ENCODE results near the gene FAM107A.

FAM107A gene

DNA sequence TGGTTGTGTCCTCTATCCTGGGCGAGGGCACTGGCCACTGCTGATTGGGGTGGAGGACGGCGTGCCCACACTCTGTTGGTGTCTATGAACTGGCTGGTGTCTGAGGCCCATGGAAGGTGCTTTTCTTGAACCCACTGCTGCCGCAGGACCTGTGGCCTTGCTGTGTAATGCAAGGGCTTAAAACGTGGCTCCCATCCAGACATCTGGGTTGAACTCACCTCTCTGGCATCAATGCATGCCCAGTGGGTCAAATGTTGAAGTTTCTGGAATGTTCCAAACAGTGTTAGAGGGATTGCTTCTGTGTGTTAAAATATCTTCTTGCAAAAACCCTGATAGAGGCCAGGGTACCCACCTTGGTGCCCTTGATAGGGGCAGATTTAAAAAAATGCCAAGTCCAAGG is 46.8 kb upstream of the FAM107A start:
- Histone ChIP-seq H3K36me3 (ENCODE audit: insufficient read depth, low read length) (no peaks in the 10 kb centered on the region), H3K9me2 (ENCODE audit: low read depth, low read length) (no peaks in the 10 kb centered on the region), H3K27ac (ENCODE audit: low read depth, low read length, poor library complexity, severe bottlenecking) (no peak overlapping the region), H3K79me2 (ENCODE audit: insufficient read depth, low read length) (no peaks in the 10 kb centered on the region), H3K4me2 (ENCODE audit: low read length) (no peak overlapping the region), H4K20me1 (ENCODE audit: insufficient read depth, low read length) (no peaks in the 10 kb centered on the region), H3K9me3 (ENCODE audit: low read length) (no peaks in the 10 kb centered on the region), H3K9ac (ENCODE audit: low read length) (no peak overlapping the region), H3K4me1 (ENCODE audit: insufficient read depth, low read length, severe bottlenecking) (no peaks in the 10 kb centered on the region), H3K27me3 (ENCODE audit: insufficient read depth, low read length) (peaks cover 5% of the 10 kb centered on the region), H3F3A (ENCODE audit: insufficient read depth, low read length) (no peaks in the 10 kb centered on the region), H3K4me3 (ENCODE audit: low read depth, low read length, poor library complexity, severe bottlenecking) (no peak overlapping the region), H2AFZ (ENCODE audit: low read length) (no peak overlapping the region)
- no peak for TF ChIP-seq EZH2 (IDR thresholded peaks at IDR 0.05; ENCODE audit: borderline replicate concordance, low read length)
- TF ChIP-seq, protein P1, sequence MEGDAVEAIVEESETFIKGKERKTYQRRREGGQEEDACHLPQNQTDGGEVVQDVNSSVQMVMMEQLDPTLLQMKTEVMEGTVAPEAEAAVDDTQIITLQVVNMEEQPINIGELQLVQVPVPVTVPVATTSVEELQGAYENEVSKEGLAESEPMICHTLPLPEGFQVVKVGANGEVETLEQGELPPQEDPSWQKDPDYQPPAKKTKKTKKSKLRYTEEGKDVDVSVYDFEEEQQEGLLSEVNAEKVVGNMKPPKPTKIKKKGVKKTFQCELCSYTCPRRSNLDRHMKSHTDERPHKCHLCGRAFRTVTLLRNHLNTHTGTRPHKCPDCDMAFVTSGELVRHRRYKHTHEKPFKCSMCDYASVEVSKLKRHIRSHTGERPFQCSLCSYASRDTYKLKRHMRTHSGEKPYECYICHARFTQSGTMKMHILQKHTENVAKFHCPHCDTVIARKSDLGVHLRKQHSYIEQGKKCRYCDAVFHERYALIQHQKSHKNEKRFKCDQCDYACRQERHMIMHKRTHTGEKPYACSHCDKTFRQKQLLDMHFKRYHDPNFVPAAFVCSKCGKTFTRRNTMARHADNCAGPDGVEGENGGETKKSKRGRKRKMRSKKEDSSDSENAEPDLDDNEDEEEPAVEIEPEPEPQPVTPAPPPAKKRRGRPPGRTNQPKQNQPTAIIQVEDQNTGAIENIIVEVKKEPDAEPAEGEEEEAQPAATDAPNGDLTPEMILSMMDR (IDR thresholded peaks at IDR 0.05; ENCODE audit: low read length): no peak

DNA sequence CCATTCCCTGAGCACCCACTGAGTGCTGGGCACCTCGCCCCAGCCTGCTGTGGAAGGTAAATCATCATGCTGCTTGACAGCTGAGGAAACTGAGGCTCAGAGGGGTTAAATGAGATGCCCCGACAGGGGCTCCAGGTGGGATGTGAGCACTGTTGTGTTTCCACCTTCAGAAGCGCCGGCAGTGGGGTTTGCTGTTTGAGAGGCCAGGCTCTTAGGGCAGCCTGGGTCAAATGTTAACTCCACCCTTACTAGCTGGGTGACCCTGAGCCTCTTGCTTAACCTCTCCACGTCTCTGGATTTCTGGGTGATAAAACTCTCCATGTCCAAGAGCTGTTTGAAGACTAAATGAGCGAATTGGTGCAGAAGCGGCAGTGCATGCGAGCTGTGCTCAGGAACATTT is 46.3 kb upstream of the FAM107A start:
- Histone ChIP-seq H3K9me2 (ENCODE audit: low read depth, low read length) (no peaks in the 10 kb centered on the region), H3K4me1 (ENCODE audit: insufficient read depth, low read length, severe bottlenecking) (no peaks in the 10 kb centered on the region), H3K27me3 (ENCODE audit: insufficient read depth, low read length) (peaks cover 4% of the 10 kb centered on the region; the same call in 1 of the 2 replicates), H3K27ac (ENCODE audit: low read depth, low read length, poor library complexity, severe bottlenecking) (no peak overlapping the region), H3K4me2 (ENCODE audit: low read length) (no peak overlapping the region), H3K36me3 (ENCODE audit: insufficient read depth, low read length) (no peaks in the 10 kb centered on the region), H4K20me1 (ENCODE audit: insufficient read depth, low read length) (no peaks in the 10 kb centered on the region), H3F3A (ENCODE audit: insufficient read depth, low read length) (no peaks in the 10 kb centered on the region), H3K4me3 (ENCODE audit: low read depth, low read length, poor library complexity, severe bottlenecking) (no peak overlapping the region), H2AFZ (ENCODE audit: low read length) (no peak overlapping the region), H3K9me3 (ENCODE audit: low read length) (no peaks in the 10 kb centered on the region), H3K9ac (ENCODE audit: low read length) (no peak overlapping the region), H3K79me2 (ENCODE audit: insufficient read depth, low read length) (no peaks in the 10 kb centered on the region)
- TF ChIP-seq, protein P1 (IDR thresholded peaks at IDR 0.05; ENCODE audit: low read length): no peak
- TF ChIP-seq EZH2 (IDR thresholded peaks at IDR 0.05; ENCODE audit: borderline replicate concordance, low read length): no peak

DNA sequence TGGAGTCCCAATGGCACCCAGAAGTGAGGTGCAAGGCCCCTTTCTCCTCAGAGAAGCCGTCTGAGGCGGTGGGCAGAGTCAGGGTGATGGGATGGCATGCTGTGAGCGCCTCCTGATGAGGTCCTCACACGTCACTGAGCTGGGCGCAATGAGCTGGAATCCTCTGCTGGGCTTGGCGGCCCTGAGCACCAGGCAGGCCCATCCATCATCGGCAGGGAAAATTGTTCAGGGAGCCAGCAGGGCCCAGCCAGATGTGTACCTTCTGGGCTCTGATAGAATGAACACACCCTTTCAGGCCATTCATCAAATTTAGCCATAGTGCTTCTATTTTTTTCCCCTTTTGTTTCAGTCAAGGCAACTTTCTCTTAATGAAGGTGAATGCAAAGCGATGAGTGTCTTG is 45.7 kb upstream of the FAM107A start:
- H3K27me3 ChIP-seq (ENCODE audit: insufficient read depth, low read length): peaks cover 4% of the 10 kb centered on the region; the same call in 1 of the 2 replicates
- no peak overlapping the region for H2AFZ ChIP-seq (ENCODE audit: low read length)
- H3K9me3 ChIP-seq (ENCODE audit: low read length): no peaks in the 10 kb centered on the region
- no peaks in the 10 kb centered on the region for H3K79me2 ChIP-seq (ENCODE audit: insufficient read depth, low read length)
- no peak overlapping the region for H3K27ac ChIP-seq (ENCODE audit: low read depth, low read length, poor library complexity, severe bottlenecking)
- no peak overlapping the region for H3K4me2 ChIP-seq (ENCODE audit: low read length)
- no peak overlapping the region for H3K9ac ChIP-seq (ENCODE audit: low read length)
- H3K36me3 ChIP-seq (ENCODE audit: insufficient read depth, low read length): no peaks in the 10 kb centered on the region
- H3K9me2 ChIP-seq (ENCODE audit: low read depth, low read length): no peaks in the 10 kb centered on the region
- TF ChIP-seq EZH2 (IDR thresholded peaks at IDR 0.05; ENCODE audit: borderline replicate concordance, low read length): no peak
- H3K4me1 ChIP-seq (ENCODE audit: insufficient read depth, low read length, severe bottlenecking): no peaks in the 10 kb centered on the region
- no peaks in the 10 kb centered on the region for H4K20me1 ChIP-seq (ENCODE audit: insufficient read depth, low read length)
- H3F3A ChIP-seq (ENCODE audit: insufficient read depth, low read length): no peaks in the 10 kb centered on the region
- no peak overlapping the region for H3K4me3 ChIP-seq (ENCODE audit: low read depth, low read length, poor library complexity, severe bottlenecking)

DNA sequence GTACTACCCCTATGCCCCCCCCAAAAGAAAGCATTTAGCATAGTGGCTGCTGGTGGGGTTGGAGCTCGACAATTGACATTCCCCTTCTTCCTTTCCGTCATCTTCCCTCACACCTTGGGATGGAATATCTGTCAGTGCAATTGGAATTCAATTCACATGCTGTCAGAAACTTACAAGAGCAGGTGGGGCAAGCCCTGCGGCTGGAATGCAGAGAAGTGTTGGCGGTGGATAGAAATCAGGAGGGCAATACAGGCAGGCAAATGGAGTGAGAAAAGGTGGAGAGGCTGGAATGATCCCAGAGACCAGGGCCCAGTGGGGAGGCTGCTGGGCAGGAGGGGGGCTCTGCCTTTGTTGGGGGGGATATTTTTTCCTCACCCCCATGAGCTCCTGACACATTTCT is 45.2 kb upstream of the FAM107A start:
- no peaks in the 10 kb centered on the region for H3F3A ChIP-seq (ENCODE audit: insufficient read depth, low read length)
- no peaks in the 10 kb centered on the region for H3K4me1 ChIP-seq (ENCODE audit: insufficient read depth, low read length, severe bottlenecking)
- no peaks in the 10 kb centered on the region for H3K9me2 ChIP-seq (ENCODE audit: low read depth, low read length)
- no peak overlapping the region for H3K27ac ChIP-seq (ENCODE audit: low read depth, low read length, poor library complexity, severe bottlenecking)
- no peak overlapping the region for H3K4me3 ChIP-seq (ENCODE audit: low read depth, low read length, poor library complexity, severe bottlenecking)
- no peaks in the 10 kb centered on the region for H3K79me2 ChIP-seq (ENCODE audit: insufficient read depth, low read length)
- no peaks in the 10 kb centered on the region for H3K36me3 ChIP-seq (ENCODE audit: insufficient read depth, low read length)
- no peak overlapping the region for H3K9ac ChIP-seq (ENCODE audit: low read length)
- peaks cover 4% of the 10 kb centered on the region; the same call in 1 of the 2 replicates for H3K27me3 ChIP-seq (ENCODE audit: insufficient read depth, low read length)
- H4K20me1 ChIP-seq (ENCODE audit: insufficient read depth, low read length): no peaks in the 10 kb centered on the region
- H2AFZ ChIP-seq (ENCODE audit: low read length): no peak overlapping the region
- TF ChIP-seq, protein P1 (IDR thresholded peaks at IDR 0.05; ENCODE audit: low read length): no peak
- TF ChIP-seq EZH2 (IDR thresholded peaks at IDR 0.05; ENCODE audit: borderline replicate concordance, low read length): no peak
- H3K9me3 ChIP-seq (ENCODE audit: low read length): no peaks in the 10 kb centered on the region
- no peak overlapping the region for H3K4me2 ChIP-seq (ENCODE audit: low read length)

All from OCI-LY1 (cell line).